ENCODE results near the gene SHISA8. TPM values are rescaled to one million over a fixed set of nuclear protein-coding genes. Genes with fewer than 3 reads are reported as not detected.

The SHISA8 gene
- total and polyA plus RNA-seq, 10 of the 15 experiments (the other 5 are each of a cell fraction or from before 2014, with no cell fraction given), result 0.06 to 10.1 (median 0.25) TPM

DNA sequence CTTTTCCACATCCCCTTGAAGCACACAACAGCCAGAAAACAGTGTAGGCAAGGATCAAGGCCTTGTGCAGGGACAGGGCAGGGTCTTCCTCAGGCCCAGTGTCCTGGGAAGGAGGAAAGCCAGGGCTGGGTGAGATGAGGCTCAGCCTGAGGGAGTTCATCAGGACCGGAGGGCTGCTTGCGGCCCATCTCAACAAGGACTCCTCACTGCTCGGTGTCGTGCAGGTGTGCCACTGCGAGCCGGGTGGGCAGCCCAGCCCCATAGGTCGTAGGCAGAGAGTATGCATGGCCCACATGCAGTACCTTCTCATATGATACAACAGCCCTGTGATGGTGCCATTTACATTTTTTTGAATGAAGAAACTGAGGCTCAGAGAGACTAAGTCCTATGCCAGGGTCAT, 12.9 kb downstream of the SHISA8 start:
- no peak overlapping the region for H3K9ac ChIP-seq (ENCODE audit: control insufficient read depth, insufficient read depth, low read length)
- H3K4me3 ChIP-seq, result no peak overlapping the region
- ChIA-PET RAD21 (ENCODE audit: unreplicated experiment) (no interaction called here), POLR2A (no interaction called here), SMC1A (ENCODE audit: uncharacterized antibody, unreplicated experiment) (interaction anchor here (1.1 kb wide), 1 partner anchor 38 kb away, joined by 5 read pairs; no protein-coding TSS in a partner anchor), CTCF (interaction anchor here (1.4 to 1.8 kb wide), 2 partner anchors 155 to 205 kb away, joined by 6 to 8 read pairs; no protein-coding TSS in a partner anchor)
- no peak for ATAC-seq
- H4K20me1 ChIP-seq (ENCODE audit: control insufficient read depth, insufficient read depth), result no peaks in the 10 kb centered on the region
- BruUV-seq (replicated peaks), result TSS peak; percentile 3
- H3K4me2 ChIP-seq (ENCODE audit: control insufficient read depth, insufficient read depth), result no peak overlapping the region
- no peak overlapping the region for H3K27ac ChIP-seq (ENCODE audit: control insufficient read depth, insufficient read depth)
- TF ChIP-seq POLR2AphosphoS2 (IDR thresholded peaks at IDR 0.05; ENCODE audit: low read depth, low read length) (no peak), POLR2A (IDR thresholded peaks at IDR 0.05; ENCODE audit: low read depth, low read length) (peak; percentile 55)
- H3K27me3 ChIP-seq (replicated peaks in 1 of 2; ENCODE audit: control insufficient read depth in 2 of 2, insufficient read depth in 2 of 2, low read length in 1 of 2), result no peaks in the 10 kb centered on the region
- no peak for DNase-seq (ENCODE audit: low read depth, low spot score)
- peaks cover 45 to 56% of the 10 kb centered on the region in 2 experiments; a peak in 3 of 4 replicates for H3K36me3 ChIP-seq (ENCODE audit: control insufficient read depth in 2 of 2, insufficient read depth in 2 of 2, low read length in 1 of 2)
- WGBS (ENCODE audit: insufficient coverage, insufficient replicate concordance, low lambda C conversion rate, missing lambda C conversion rate), result 97% methylated on average over 7 of the region's 7 CpGs
- no peaks in the 10 kb centered on the region for H3K79me2 ChIP-seq (ENCODE audit: control insufficient read depth, insufficient read depth, low read length)
- no peak for FAIRE-seq
- H3K4me1 ChIP-seq (ENCODE audit: control insufficient read depth, insufficient read depth, low read length), result no peaks in the 10 kb centered on the region
- in situ Hi-C loops (cut with MboI) (no loop called here), intact Hi-C loops (cut with micrococcal nuclease; ENCODE audit: unreplicated experiment) (no loop called here)
- H3K9me3 ChIP-seq (replicated peaks; ENCODE audit: control insufficient read depth, insufficient read depth, low read length), result no peaks in the 10 kb centered on the region
- no peak overlapping the region for H2AFZ ChIP-seq (ENCODE audit: control insufficient read depth, low read depth, low read length)

DNA sequence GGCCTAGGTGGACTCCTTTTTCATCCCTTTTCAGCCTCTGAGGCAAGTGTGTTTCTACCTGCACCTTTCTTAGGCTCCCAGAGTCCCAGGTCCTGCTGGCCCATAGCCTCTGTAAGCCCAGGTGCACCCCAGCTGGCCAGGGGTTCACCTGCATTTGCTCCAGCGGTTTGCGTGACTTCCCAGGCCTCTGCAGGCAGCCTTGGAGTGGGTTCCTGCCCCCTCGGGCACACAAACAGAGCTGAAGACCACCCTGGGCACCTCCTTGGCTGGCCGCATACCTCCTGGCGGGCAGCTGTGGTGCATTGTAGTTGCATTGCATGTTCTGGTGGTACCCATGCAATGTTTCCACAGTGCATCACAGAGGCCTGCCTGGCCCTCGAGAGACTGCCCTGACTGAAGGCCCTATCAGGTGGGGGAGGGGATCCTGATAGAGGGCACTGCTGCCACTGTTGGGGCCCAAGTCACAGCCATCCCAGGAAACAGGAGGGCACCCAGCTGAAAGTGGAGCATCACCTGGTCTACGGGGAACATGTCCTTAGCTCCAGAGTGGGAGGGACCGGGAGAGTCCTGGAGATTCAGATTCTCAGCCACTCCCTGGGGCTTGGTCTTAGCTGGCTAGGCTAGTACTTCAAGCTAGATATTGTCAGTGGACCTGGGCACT, 14.1 kb downstream of the SHISA8 start:
- Histone ChIP-seq H4K20me1 (ENCODE audit: control insufficient read depth, insufficient read depth) (no peaks in the 10 kb centered on the region), H3K9ac (ENCODE audit: control insufficient read depth, insufficient read depth, low read length) (no peak overlapping the region), H3K36me3 (ENCODE audit: control insufficient read depth in 2 of 2, insufficient read depth in 2 of 2, low read length in 1 of 2) (peaks cover 50 to 60% of the 10 kb centered on the region in 2 experiments; a peak in 3 of 4 replicates), H3K27me3 (replicated peaks in 1 of 2; ENCODE audit: control insufficient read depth in 2 of 2, insufficient read depth in 2 of 2, low read length in 1 of 2) (no peaks in the 10 kb centered on the region), H3K4me2 (ENCODE audit: control insufficient read depth, insufficient read depth) (no peak overlapping the region), H3K9me3 (replicated peaks; ENCODE audit: control insufficient read depth, insufficient read depth, low read length) (no peaks in the 10 kb centered on the region), H3K27ac (ENCODE audit: control insufficient read depth, insufficient read depth) (no peak overlapping the region), H3K4me3 (no peak overlapping the region), H3K4me1 (ENCODE audit: control insufficient read depth, insufficient read depth, low read length) (no peaks in the 10 kb centered on the region), H3K79me2 (ENCODE audit: control insufficient read depth, insufficient read depth, low read length) (no peaks in the 10 kb centered on the region), H2AFZ (ENCODE audit: control insufficient read depth, low read depth, low read length) (no peak overlapping the region)
- no TSS peak for BruUV-seq (replicated peaks)
- in situ Hi-C loops (cut with MboI), result no loop called here
- SMC1A ChIA-PET (ENCODE audit: uncharacterized antibody, unreplicated experiment), result interaction anchor here (0.7 to 1.1 kb wide), 3 partner anchors 38 to 204 kb away, joined by 3 to 5 read pairs (median 3); no protein-coding TSS in a partner anchor
- TF ChIP-seq, protein P1, sequence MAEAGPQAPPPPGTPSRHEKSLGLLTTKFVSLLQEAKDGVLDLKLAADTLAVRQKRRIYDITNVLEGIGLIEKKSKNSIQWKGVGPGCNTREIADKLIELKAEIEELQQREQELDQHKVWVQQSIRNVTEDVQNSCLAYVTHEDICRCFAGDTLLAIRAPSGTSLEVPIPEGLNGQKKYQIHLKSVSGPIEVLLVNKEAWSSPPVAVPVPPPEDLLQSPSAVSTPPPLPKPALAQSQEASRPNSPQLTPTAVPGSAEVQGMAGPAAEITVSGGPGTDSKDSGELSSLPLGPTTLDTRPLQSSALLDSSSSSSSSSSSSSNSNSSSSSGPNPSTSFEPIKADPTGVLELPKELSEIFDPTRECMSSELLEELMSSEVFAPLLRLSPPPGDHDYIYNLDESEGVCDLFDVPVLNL (IDR thresholded peaks at IDR 0.05; ENCODE audit: low read depth, low read length), result no peak
- TF ChIP-seq WRNIP1 (IDR thresholded peaks at IDR 0.05; ENCODE audit: borderline replicate concordance, low read depth, low read length) (no peak), RFX5 (IDR thresholded peaks at IDR 0.05; ENCODE audit: low read depth, low read length) (no peak), MEF2B (IDR thresholded peaks at IDR 0.05; ENCODE audit: partially characterized antibody, poor library complexity, severe bottlenecking) (no peak), POLR2A (IDR thresholded peaks at IDR 0.05; ENCODE audit: low read depth, low read length) (0 out of 2 replicates have a peak, but pooled peaks have one; percentile 21)
- TF ChIP-seq, protein P2, sequence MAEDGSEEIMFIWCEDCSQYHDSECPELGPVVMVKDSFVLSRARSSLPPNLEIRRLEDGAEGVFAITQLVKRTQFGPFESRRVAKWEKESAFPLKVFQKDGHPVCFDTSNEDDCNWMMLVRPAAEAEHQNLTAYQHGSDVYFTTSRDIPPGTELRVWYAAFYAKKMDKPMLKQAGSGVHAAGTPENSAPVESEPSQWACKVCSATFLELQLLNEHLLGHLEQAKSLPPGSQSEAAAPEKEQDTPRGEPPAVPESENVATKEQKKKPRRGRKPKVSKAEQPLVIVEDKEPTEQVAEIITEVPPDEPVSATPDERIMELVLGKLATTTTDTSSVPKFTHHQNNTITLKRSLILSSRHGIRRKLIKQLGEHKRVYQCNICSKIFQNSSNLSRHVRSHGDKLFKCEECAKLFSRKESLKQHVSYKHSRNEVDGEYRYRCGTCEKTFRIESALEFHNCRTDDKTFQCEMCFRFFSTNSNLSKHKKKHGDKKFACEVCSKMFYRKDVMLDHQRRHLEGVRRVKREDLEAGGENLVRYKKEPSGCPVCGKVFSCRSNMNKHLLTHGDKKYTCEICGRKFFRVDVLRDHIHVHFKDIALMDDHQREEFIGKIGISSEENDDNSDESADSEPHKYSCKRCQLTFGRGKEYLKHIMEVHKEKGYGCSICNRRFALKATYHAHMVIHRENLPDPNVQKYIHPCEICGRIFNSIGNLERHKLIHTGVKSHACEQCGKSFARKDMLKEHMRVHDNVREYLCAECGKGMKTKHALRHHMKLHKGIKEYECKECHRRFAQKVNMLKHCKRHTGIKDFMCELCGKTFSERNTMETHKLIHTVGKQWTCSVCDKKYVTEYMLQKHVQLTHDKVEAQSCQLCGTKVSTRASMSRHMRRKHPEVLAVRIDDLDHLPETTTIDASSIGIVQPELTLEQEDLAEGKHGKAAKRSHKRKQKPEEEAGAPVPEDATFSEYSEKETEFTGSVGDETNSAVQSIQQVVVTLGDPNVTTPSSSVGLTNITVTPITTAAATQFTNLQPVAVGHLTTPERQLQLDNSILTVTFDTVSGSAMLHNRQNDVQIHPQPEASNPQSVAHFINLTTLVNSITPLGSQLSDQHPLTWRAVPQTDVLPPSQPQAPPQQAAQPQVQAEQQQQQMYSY (CRISPR knock-in tag; IDR thresholded peaks at IDR 0.05), result no peak
- intact Hi-C loops (cut with micrococcal nuclease; ENCODE audit: unreplicated experiment), result no loop called here
- CTCF ChIA-PET, result interaction anchor here (0.6 to 1.4 kb wide), 2 partner anchors 154 to 254 kb away, joined by 3 to 6 read pairs; no protein-coding TSS in a partner anchor
- 98% methylated on average over 8 of the region's 8 CpGs for WGBS (ENCODE audit: insufficient coverage, insufficient replicate concordance, low lambda C conversion rate, missing lambda C conversion rate)
- ATAC-seq (no peak), DNase-seq (ENCODE audit: low read depth, low spot score) (no peak), FAIRE-seq (no peak)
- POLR2A ChIA-PET, result no interaction called here
- RAD21 ChIA-PET (ENCODE audit: unreplicated experiment), result no interaction called here
